Naive B cell (primary cell): ENCODE results near the gene F5. TPM values are rescaled to one million over a fixed set of nuclear protein-coding genes. Genes with fewer than 3 reads are reported as not detected.
A peak's percentile ranks its signal among the peaks of the same experiment; 100 is the strongest.

Experiments
- ATAC-seq, 2 donors: fragments of 150-1000 bp; cut with Tn5 transposase; 2 replicates each; pipeline ENCODE4 v1.10.0; 2021; ENCODE audit warnings: low read depth in 2 of 2, mild to moderate bottlenecking in 2 of 2, moderate library complexity in 2 of 2
- DNase-seq: peaks from one replicate; pipeline ENCODE4 v3.0.0; 2022
- H3K27ac Mint-ChIP-seq, 6 donors: one replicate each; pipeline ENCODE4 v1.8.0; 2020 to 2022; ENCODE audit warnings: mild to moderate bottlenecking in 6 of 6, mixed read lengths in 6 of 6, moderate library complexity in 5 of 6, inconsistent platforms in 2 of 6
- H3K27me3 Mint-ChIP-seq, 3 donors: one replicate each; pipeline ENCODE4 v1.8.0; 2021 to 2022; ENCODE audit warnings: mixed read lengths in 3 of 3, mild to moderate bottlenecking in 1 of 3
- H3K36me3 Mint-ChIP-seq, 2 donors: one replicate each; pipeline ENCODE4 v1.8.0; 2020 to 2022; ENCODE audit warnings: mixed read lengths in 2 of 2, inconsistent platforms in 1 of 2, mild to moderate bottlenecking in 1 of 2
- H3K4me1 Mint-ChIP-seq, 3 donors: one replicate each; pipeline ENCODE4 v1.8.0; 2020 to 2022; ENCODE audit warnings: mixed read lengths in 3 of 3, inconsistent platforms in 1 of 3, mild to moderate bottlenecking in 1 of 3, moderate library complexity in 1 of 3
- H3K4me3 Mint-ChIP-seq, 8 donors: one replicate each; pipeline ENCODE4 v1.8.0; 2020 to 2022; ENCODE audit warnings: mild to moderate bottlenecking in 8 of 8, mixed read lengths in 8 of 8, moderate library complexity in 8 of 8, inconsistent platforms in 2 of 8
- H3K9me3 Mint-ChIP-seq, 7 donors: one replicate each; pipeline ENCODE4 v1.8.0; 2020 to 2022; ENCODE audit warnings: mixed read lengths in 7 of 7, mild to moderate bottlenecking in 5 of 7, inconsistent platforms in 2 of 7, moderate library complexity in 1 of 7
- polyA plus RNA-seq, 6 donors: library from polyadenylated mRNA; unstranded; fragments of 300-500 nt; fragmentation: Illumina TruSeq; gene quantifications; one replicate each; pipeline ENCODE4 v1.2.3, GENCODE V29; 2021; ENCODE audit warnings: low read depth in 6 of 6

Gene F5
- polyA plus RNA-seq, 6 donors from 2014 or later: 0.06 TPM; not detected in 5

DNA sequence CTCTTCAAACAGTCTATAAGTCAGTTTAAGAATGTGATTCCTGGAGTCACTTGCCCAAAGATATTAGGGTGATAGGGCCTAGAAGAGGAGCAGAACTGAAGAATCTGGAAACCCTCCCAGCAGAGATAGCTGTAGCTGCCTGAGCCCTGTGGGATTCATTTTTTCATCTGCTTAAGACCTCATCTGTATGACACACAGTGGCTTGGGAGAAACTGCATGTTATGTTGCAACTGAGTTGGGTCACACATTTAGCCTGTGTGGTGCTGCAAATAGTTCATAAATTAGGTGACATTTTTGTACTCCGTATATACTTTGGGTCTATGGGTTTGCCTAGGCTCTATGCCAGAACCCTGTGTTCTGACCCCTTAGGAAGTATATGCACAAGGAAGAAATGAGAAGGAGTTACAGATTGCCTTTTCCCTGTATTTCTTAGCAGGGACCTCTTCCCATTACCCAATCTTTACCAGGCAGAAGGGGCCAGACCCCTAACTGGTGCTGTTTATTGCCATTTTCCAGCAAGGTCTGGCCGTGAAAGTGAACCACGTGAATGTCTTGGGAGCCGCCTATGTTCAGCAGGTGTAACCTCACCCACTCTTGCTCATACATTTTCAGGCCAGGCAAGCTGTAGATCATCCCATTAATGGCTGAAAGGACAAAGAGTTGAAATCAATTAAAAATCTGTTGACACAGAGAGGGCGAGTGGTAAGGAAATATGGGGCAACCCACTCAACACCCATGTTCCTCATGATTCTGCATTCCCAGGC lies 58.6 kb downstream of the F5 start:
- H3K27ac Mint-ChIP-seq: no peak overlapping the region
- no peak for DNase-seq
- peak overlapping the region in 1 of 8 donors; percentile 22 for H3K4me3 Mint-ChIP-seq
- H3K27me3 Mint-ChIP-seq: peaks cover 5 to 17% (median 11%) of the 10 kb centered on the region in 3 donors
- ATAC-seq: no peak
- H3K4me1 Mint-ChIP-seq: peaks cover 0 to 8% (median 2%) of the 10 kb centered on the region in 3 donors
- no peaks in the 10 kb centered on the region for H3K9me3 Mint-ChIP-seq
- H3K36me3 Mint-ChIP-seq: no peaks in the 10 kb centered on the region

DNA sequence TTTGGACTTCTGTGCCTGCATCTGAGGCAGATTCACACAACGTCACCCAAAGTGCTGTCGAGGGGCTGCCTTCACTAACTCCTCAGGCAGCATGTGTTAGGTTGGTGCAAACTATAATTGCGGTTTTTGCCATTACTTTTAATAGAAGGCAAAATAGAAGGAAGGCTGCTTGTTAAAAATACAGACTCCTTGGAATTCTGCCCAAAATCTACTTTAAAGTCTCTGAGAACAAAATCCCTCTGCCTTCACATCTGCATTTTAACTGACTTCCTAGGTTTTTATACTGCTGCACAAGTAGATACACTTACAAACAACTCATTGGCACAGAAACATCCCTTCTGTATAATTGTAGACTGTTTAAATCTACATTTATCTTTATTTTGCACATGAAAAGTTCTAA lies 59.3 kb downstream of the F5 start:
- Mint-ChIP-seq H3K4me1 (peaks cover 0 to 8% (median 2%) of the 10 kb centered on the region in 3 donors), H3K4me3 (no peak overlapping the region), H3K9me3 (no peaks in the 10 kb centered on the region), H3K36me3 (no peaks in the 10 kb centered on the region), H3K27ac (no peak overlapping the region), H3K27me3 (peaks cover 5 to 17% (median 9%) of the 10 kb centered on the region in 3 donors)
- ATAC-seq (no peak), DNase-seq (no peak)

GRCh38 chr1:169526120-169526832 lies 60.0 kb downstream of the F5 start:
- Mint-ChIP-seq H3K27ac (peak overlapping the region in 1 of 6 donors; percentile 35), H3K36me3 (no peaks in the 10 kb centered on the region)

DNA sequence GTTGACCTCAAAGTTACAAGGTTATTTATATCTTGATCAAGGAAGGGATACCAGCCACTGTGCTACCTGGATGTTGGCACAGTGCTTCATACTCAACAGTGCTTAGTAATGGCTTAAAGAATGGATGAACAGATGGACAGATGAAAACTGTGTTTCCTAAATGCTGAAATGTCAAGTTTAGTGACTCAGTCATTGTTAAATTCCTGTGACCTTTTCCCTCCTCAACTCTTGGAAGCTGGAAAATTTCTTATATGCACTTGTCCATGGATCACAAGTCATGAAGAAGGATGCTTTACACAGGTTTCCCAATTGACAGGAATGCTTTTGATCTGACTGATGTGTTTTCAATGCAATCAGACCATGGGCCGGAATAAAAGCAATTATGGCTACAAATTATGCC lies 60.9 kb downstream of the F5 start:
- no peak overlapping the region for H3K27ac Mint-ChIP-seq
- H3K36me3 Mint-ChIP-seq: no peaks in the 10 kb centered on the region
- H3K4me1 Mint-ChIP-seq: peaks cover 0 to 8% (median 2%) of the 10 kb centered on the region in 3 donors
- ATAC-seq (no peak), DNase-seq (no peak)
- no peak overlapping the region for H3K4me3 Mint-ChIP-seq
- H3K27me3 Mint-ChIP-seq: peaks cover 0 to 9% (median 0%) of the 10 kb centered on the region in 3 donors
- H3K9me3 Mint-ChIP-seq: no peaks in the 10 kb centered on the region

More at GRCh38 chr1:169526120-169526832, 60.0 kb downstream of the F5 start:
- H3K9me3 Mint-ChIP-seq: no peaks in the 10 kb centered on the region
- H3K27me3 Mint-ChIP-seq: peaks cover 2 to 12% (median 3%) of the 10 kb centered on the region in 3 donors
- H3K4me3 Mint-ChIP-seq: peak overlapping the region in 1 of 8 donors; percentile 58
- DNase-seq (no peak), ATAC-seq (no peak)
- H3K4me1 Mint-ChIP-seq: peaks cover 0 to 8% (median 2%) of the 10 kb centered on the region in 3 donors

DNA sequence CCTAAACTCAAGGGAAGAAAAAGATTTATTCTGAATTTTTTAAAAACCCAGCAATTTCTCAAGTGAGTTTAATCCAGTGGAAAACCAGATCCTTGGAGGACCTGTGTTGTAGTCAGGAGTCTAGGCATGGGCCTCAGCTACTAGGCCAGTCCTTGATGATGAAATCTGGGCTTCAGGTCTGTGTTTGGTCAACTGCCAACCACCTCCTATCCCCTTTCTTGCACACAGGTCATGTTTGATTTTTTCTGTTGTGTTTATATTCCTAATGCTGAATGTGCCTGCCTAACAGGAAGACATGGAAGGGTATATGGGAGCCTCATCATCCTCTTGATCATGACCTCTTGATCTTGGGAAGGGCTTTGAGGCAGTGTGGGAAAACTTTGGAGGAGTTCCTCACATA lies 62.4 kb downstream of the F5 start:
- DNase-seq (no peak), ATAC-seq (no peak)
- Mint-ChIP-seq H3K9me3 (no peaks in the 10 kb centered on the region), H3K4me3 (no peak overlapping the region), H3K27me3 (peaks cover 0 to 4% (median 0%) of the 10 kb centered on the region in 3 donors), H3K27ac (no peak overlapping the region), H3K4me1 (peaks cover 0 to 7% (median 1%) of the 10 kb centered on the region in 3 donors), H3K36me3 (no peaks in the 10 kb centered on the region)

GRCh38 chr1:169521226-169521625 lies 65.1 kb downstream of the F5 start:
- Mint-ChIP-seq H3K36me3 (peaks cover 0 to 6% of the 10 kb centered on the region in 2 donors), H3K9me3 (no peaks in the 10 kb centered on the region), H3K4me3 (no peak overlapping the region), H3K27ac (no peak overlapping the region), H3K27me3 (no peaks in the 10 kb centered on the region), H3K4me1 (no peaks in the 10 kb centered on the region)
- ATAC-seq (no peak), DNase-seq (no peak)

DNA sequence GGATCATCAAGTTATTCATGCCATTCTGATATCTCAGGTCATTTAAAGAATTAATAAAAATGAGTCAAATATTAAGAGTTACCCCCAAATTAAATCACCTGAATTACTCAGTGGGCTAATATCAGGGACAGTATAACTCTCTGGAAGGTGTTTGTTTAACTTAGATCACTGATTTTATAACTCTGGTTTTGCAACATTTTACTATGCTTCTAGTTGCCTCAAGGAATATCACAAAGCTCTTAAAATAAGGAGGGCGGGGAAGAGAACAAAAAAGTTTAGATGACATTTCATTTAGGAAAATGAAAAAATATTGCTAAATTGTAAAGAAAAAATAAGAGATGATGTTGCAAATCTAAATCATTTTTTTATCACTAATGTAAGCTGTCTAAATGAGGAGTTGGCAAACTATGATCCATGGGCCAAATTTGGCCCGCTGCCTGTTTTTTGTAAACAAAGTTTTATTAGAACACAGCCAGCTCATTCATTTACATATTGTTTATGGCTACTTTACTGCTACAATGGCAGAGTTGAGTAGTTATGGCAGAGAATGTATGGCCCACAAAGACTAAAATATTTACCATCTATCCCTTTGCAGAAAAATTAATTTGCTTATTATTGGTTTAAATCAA lies 68.6 kb downstream of the F5 start:
- Mint-ChIP-seq H3K27ac (no peak overlapping the region), H3K27me3 (no peaks in the 10 kb centered on the region), H3K9me3 (no peaks in the 10 kb centered on the region)

GRCh38 chr1:169515641-169516040 lies 70.6 kb downstream of the F5 start:
- peaks cover 0 to 5% (median 0%) of the 10 kb centered on the region in 3 donors for H3K4me1 Mint-ChIP-seq
- peaks cover 0 to 6% of the 10 kb centered on the region in 2 donors for H3K36me3 Mint-ChIP-seq
- no peaks in the 10 kb centered on the region for H3K27me3 Mint-ChIP-seq

More for the DNA sequence above, 68.6 kb downstream of the F5 start:
- Mint-ChIP-seq H3K4me1 (peaks cover 0 to 5% (median 0%) of the 10 kb centered on the region in 3 donors), H3K4me3 (no peak overlapping the region), H3K36me3 (peaks cover 0 to 6% of the 10 kb centered on the region in 2 donors)
- ATAC-seq: no peak
- DNase-seq: no peak

DNA sequence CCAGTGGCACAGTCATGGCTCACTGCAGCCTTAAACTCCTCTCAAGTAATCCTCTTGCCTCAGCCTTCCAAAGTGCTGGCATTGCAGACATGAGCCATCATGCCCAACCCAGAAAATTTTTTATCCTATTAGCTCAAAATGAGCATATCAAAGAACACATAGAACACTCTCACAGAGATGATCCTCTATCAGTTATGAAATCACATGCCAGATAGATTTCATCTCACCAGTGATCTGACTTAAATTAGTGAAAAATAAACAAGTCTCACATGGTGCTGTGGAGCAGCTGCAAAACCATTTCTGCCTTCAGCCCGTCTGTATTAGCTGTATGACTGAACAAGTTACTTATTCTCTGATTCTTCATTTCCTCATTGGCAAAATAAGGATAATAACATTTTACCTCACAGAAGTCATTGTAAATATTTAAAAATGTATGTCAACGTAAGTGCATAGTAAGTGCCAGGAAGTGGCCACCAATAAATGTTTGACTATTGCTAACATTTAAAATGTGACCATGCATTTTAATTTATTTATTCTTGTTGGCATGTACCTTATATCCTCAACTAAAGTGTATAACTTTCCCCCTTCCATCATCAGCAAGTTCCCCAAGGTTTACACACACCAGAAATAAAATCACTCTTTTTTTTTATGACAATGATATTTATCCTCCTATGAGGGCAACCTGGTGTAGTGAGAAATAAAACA lies 71.6 kb downstream of the F5 start:
- no peaks in the 10 kb centered on the region for H3K9me3 Mint-ChIP-seq
- peaks cover 0 to 6% of the 10 kb centered on the region in 2 donors for H3K36me3 Mint-ChIP-seq
- no peak for ATAC-seq
- peaks cover 0 to 5% (median 0%) of the 10 kb centered on the region in 3 donors for H3K4me1 Mint-ChIP-seq
- H3K27ac Mint-ChIP-seq: peak overlapping the region in 1 of 6 donors; percentile 7
- no peak for DNase-seq
- no peaks in the 10 kb centered on the region for H3K27me3 Mint-ChIP-seq
- no peak overlapping the region for H3K4me3 Mint-ChIP-seq

More at GRCh38 chr1:169515641-169516040, 70.6 kb downstream of the F5 start:
- Mint-ChIP-seq H3K9me3 (no peaks in the 10 kb centered on the region), H3K27ac (no peak overlapping the region), H3K4me3 (no peak overlapping the region)
- ATAC-seq (no peak), DNase-seq (no peak)

GRCh38 chr1:169513208-169513607 lies 73.1 kb downstream of the F5 start:
- ATAC-seq (no peak), DNase-seq (no peak)
- no peak overlapping the region for H3K27ac Mint-ChIP-seq
- H3K4me3 Mint-ChIP-seq: no peak overlapping the region
- no peaks in the 10 kb centered on the region for H3K9me3 Mint-ChIP-seq
- peaks cover 0 to 6% (median 5%) of the 10 kb centered on the region in 3 donors for H3K4me1 Mint-ChIP-seq
- no peaks in the 10 kb centered on the region for H3K27me3 Mint-ChIP-seq
- peaks cover 0 to 6% of the 10 kb centered on the region in 2 donors for H3K36me3 Mint-ChIP-seq

- H3K27ac Mint-ChIP-seq: no peak overlapping the region
- H3K4me1 Mint-ChIP-seq: peaks cover 0 to 7% (median 5%) of the 10 kb centered on the region in 3 donors
- H3K27me3 Mint-ChIP-seq: no peaks in the 10 kb centered on the region
- ATAC-seq (no peak), DNase-seq (no peak)
- H3K36me3 Mint-ChIP-seq: no peaks in the 10 kb centered on the region
- H3K4me3 Mint-ChIP-seq: no peak overlapping the region
- no peaks in the 10 kb centered on the region for H3K9me3 Mint-ChIP-seq
These were observed 74.8 kb downstream of the F5 start for GRCh38 chr1:169511316-169512005.

GRCh38 chr1:169510060-169510459 lies 76.2 kb downstream of the F5 start:
- H3K4me1 Mint-ChIP-seq: peaks cover 0 to 7% (median 5%) of the 10 kb centered on the region in 3 donors
- H3K27me3 Mint-ChIP-seq: no peaks in the 10 kb centered on the region
- DNase-seq (no peak), ATAC-seq (no peak)
- H3K36me3 Mint-ChIP-seq: no peaks in the 10 kb centered on the region
- H3K4me3 Mint-ChIP-seq: no peak overlapping the region
- no peaks in the 10 kb centered on the region for H3K9me3 Mint-ChIP-seq
- H3K27ac Mint-ChIP-seq: no peak overlapping the region
